Prostate gland (tissue), 2 donors: Measurements from ENCODE around the gene MRM1. TPM values are rescaled to one million over a fixed set of nuclear protein-coding genes. Genes with fewer than 3 reads are reported as not detected.

Source experiments
- DNase-seq: peaks from one replicate; pipeline ENCODE4 v3.0.0-alpha.2; 2019; ENCODE audit warnings: low spot score
- H3K27ac ChIP-seq, 2 donors: fragments of 200-600 bp; sonication (generic); 2 replicates each; pipeline ENCODE4 v1.5.1; 2017 to 2019
- H3K27me3 ChIP-seq: fragments of 200-600 bp; sonication (generic); replicated peaks from 2 replicates; pipeline ENCODE4 v1.5.1; 2019; ENCODE audit not compliant: insufficient read depth
- H3K36me3 ChIP-seq, 2 donors: fragments of 200-600 bp; sonication (generic); 1 replicate in 1 of 2; 2 replicates in 1 of 2; pipeline versions ENCODE4 v1.5.1 to v1.8.1; 2017 to 2019
- H3K4me1 ChIP-seq: fragments of 200-600 bp; sonication (generic); replicated peaks from 2 replicates; pipeline ENCODE4 v1.5.1; 2019
- H3K4me3 ChIP-seq, 2 donors: fragments of 200-600 bp; sonication (generic); 2 replicates each; pipeline ENCODE4 v1.5.1; 2017 to 2019
- H3K9me3 ChIP-seq: fragments of 200-600 bp; sonication (generic); 2 replicates; pipeline ENCODE4 v1.5.1; 2017
- CTCF ChIP-seq, 4 experiments: fragments of 200-600 bp in 2 of 4; fragments of 450-650 bp in 2 of 4; sonication (generic) in 2 of 4; IDR thresholded peaks; 1 replicate in 3 of 4; 2 replicates in 1 of 4; pipeline ENCODE4 v1.5.1; 2016 to 2019; ENCODE audit warnings: antibody characterized with exemption in 4 of 4, mild to moderate bottlenecking in 2 of 4, moderate library complexity in 2 of 4
- POLR2A ChIP-seq: fragments of 450-650 bp; IDR thresholded peaks from one replicate; pipeline ENCODE4 v1.6.1; 2016; ENCODE audit warnings: antibody characterized with exemption, mild to moderate bottlenecking
- POLR2AphosphoS5 ChIP-seq: sonication (generic); formaldehyde crosslinking; IDR thresholded peaks from one replicate; pipeline ENCODE4 v1.6.1; 2017; ENCODE audit warnings: antibody characterized with exemption
- WGBS: methylation state at CpG from one replicate; pipeline ENCODE4 v1.1.5; 2018; 5-methylcytosine and 5-hydroxymethylcytosine counted together
- intact Hi-C: fragments of 100-400 bp; cut with DNase I; formaldehyde crosslinking; loops from one replicate; pipeline ENCODE4 v1.14.2; 2022
- total RNA-seq, 2 donors: library from RNA; depleted of rRNA; stranded (reverse); fragments of >200 nt; gene quantifications; one replicate each; pipeline ENCODE4 v1.1.0, GENCODE V29; 2016

Gene MRM1
- total RNA-seq, 2 donors from 2014 or later: 7.8 to 10.2 TPM

GRCh38 chr17:36597226-36597625 is 4.2 kb upstream of the MRM1 start:
- intact Hi-C loops: no loop called here
- Histone ChIP-seq H3K4me3 (no peak overlapping the region), H3K27me3 (no peaks in the 10 kb centered on the region), H3K36me3 (no peaks in the 10 kb centered on the region), H3K9me3 (no peaks in the 10 kb centered on the region), H3K4me1 (peaks cover 4% of the 10 kb centered on the region), H3K27ac (no peak overlapping the region)
- no peak for DNase-seq
- TF ChIP-seq CTCF (IDR thresholded peaks at IDR 0.05): no peak
- no peak for TF ChIP-seq POLR2AphosphoS5
- TF ChIP-seq POLR2A: no peak
- WGBS: 82% methylated on average over 6 of the region's 6 CpGs

- Histone ChIP-seq H3K9me3 (no peaks in the 10 kb centered on the region), H3K4me1 (no peaks in the 10 kb centered on the region), H3K27me3 (no peaks in the 10 kb centered on the region), H3K36me3 (no peaks in the 10 kb centered on the region), H3K4me3 (no peak overlapping the region), H3K27ac (no peak overlapping the region)
- WGBS: 93% methylated on average over 11 of the region's 11 CpGs
- TF ChIP-seq POLR2AphosphoS5 (no peak), CTCF (IDR thresholded peaks at IDR 0.05) (no peak), POLR2A (no peak)
- no peak for DNase-seq
- intact Hi-C loops: no loop called here
Measured at GRCh38 chr17:36597866-36598777, 3.3 kb upstream of the MRM1 start.

- intact Hi-C loops: no loop called here
- no peak for TF ChIP-seq CTCF (IDR thresholded peaks at IDR 0.05)
- no peak for TF ChIP-seq POLR2A
- TF ChIP-seq POLR2AphosphoS5: no peak
- DNase-seq: no peak
- Histone ChIP-seq H3K4me3 (no peak overlapping the region), H3K9me3 (no peaks in the 10 kb centered on the region), H3K36me3 (no peaks in the 10 kb centered on the region), H3K27me3 (no peaks in the 10 kb centered on the region), H3K4me1 (no peaks in the 10 kb centered on the region), H3K27ac (no peak overlapping the region)
- WGBS: 93% methylated on average over 13 of the region's 13 CpGs
Measured at GRCh38 chr17:36598951-36599401, 2.4 kb upstream of the MRM1 start.

GRCh38 chr17:36599546-36600250 is 1.7 kb upstream of the MRM1 start:
- Histone ChIP-seq H3K36me3 (no peaks in the 10 kb centered on the region), H3K4me1 (no peaks in the 10 kb centered on the region), H3K4me3 (no peak overlapping the region), H3K27ac (no peak overlapping the region), H3K27me3 (no peaks in the 10 kb centered on the region), H3K9me3 (no peaks in the 10 kb centered on the region)
- no peak for DNase-seq
- TF ChIP-seq CTCF (IDR thresholded peaks at IDR 0.05) (no peak), POLR2AphosphoS5 (no peak), POLR2A (no peak)
- intact Hi-C loops: no loop called here
- WGBS: 95% methylated on average over 11 of the region's 11 CpGs
